GM21447 (cell line): Measurements from ENCODE around the gene POFUT2.

ENCODE experiments used
- ATAC-seq: cut with Tn5 transposase; IDR thresholded peaks from one replicate; pipeline ENCODE4 v1.9.1; 2021; ENCODE audit not compliant: unreplicated experiment

POFUT2 gene, protein sequence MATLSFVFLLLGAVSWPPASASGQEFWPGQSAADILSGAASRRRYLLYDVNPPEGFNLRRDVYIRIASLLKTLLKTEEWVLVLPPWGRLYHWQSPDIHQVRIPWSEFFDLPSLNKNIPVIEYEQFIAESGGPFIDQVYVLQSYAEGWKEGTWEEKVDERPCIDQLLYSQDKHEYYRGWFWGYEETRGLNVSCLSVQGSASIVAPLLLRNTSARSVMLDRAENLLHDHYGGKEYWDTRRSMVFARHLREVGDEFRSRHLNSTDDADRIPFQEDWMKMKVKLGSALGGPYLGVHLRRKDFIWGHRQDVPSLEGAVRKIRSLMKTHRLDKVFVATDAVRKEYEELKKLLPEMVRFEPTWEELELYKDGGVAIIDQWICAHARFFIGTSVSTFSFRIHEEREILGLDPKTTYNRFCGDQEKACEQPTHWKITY

DNA sequence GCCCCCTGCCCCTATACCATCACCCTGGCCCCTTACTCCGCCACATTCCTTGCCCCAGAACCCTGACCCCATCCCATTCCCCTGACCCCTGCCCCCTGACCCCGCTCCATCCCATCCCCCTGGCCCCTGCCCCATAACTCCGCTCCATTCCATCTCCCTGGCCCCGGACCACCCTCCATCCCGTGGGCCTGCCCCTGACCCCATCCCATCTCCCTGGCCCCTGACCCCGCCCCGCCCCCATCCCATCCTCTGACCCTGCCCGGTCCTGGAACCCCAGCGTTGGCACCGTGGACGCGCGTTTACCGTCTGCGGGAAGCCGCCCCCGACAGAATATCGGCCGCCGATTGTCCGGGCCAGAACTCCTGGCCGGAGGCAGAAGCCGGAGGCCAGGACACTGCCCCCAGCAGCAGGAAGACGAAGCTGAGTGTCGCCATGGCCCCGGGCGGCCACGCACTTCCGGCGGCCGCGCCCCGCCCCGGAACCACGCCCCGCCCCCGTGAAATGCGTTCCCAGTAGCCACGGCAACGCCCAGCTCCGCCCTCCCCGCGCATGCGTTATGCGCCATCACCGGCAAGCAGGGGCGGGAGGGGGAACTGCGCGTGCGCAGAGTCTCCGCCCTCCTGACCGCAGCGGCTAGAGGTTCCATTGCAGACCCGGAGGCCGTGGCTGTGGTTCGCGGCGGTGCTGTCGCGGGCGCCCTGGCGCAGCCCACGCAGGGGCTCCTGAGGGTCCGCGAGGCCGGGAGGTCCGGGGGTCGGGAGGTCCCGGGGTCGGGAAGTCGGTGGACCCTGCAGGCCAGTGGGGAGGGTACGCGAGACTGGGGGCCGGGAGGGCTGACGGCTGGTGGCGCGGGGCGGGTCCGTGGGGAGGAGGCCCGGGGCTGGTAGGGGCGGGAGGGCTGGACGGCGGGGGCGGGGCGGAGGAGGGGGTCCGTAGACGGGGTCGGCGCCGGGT lies at the start of gene POFUT2:
TSS of gene POFUT2 (minus strand) at position 458 of the 954 bp plus-strand sequence. CDS start at position 434, 24 bp downstream.
- peak; percentile 75 for ATAC-seq

GRCh38 chr21:45336870-45337269 lies 49.2 kb upstream of the POFUT2 start:
- no peak for ATAC-seq

DNA sequence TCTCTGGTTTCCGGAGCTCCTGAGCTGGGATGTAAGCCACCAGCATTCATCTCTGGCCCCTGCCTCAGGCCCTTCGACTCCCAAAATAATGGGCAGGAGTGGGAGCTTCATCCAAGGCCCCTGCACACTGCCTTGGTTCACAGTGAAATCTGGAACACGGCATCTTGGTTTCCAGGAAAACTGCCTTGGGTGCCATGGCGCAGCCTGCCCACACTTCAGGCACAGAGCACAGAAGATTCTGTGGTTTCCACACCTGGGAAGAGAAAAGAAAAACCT lies 48.8 kb upstream of the POFUT2 start:
- ATAC-seq: no peak

GRCh38 chr21:45335761-45336534 lies 48.3 kb upstream of the POFUT2 start:
- ATAC-seq: no peak

GRCh38 chr21:45335151-45335760 lies 47.6 kb upstream of the POFUT2 start:
- no peak for ATAC-seq

GRCh38 chr21:45334591-45335081 lies 46.9 kb upstream of the POFUT2 start:
- ATAC-seq: no peak

- ATAC-seq: no peak
Observed at GRCh38 chr21:45334134-45334533, 46.4 kb upstream of the POFUT2 start.

DNA sequence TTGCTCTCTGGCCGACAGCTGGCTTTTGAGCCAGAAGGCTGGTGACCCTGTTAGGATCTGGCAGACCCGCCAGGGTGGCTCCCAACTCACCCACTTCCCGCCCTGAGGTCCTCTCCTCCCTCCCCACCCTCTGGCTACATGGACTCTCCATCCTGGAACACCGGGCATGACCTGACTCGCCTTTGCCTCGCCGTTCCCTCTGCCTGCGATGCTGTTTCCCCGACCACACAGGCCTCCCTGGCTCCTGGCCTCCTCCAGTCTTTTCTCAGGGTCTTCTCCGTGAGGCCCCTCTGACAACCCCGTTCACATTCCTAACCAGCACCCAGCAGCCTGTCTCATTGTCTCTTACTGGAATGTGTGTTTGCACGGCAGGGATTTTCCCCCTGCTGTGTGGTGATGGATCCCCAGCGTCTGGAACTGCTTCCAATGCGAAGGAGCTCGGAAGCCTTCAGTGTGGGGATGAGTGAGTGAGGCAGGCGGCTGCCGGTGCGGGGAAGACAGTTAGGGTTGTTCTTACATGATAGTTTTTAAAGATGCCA lies 46.0 kb upstream of the POFUT2 start:
- no peak for ATAC-seq

GRCh38 chr21:45332981-45333582 lies 45.4 kb upstream of the POFUT2 start:
- no peak for ATAC-seq

GRCh38 chr21:45332415-45332814 lies 44.7 kb upstream of the POFUT2 start:
- no peak for ATAC-seq

GRCh38 chr21:45331531-45332147 lies 43.9 kb upstream of the POFUT2 start:
- no peak for ATAC-seq

DNA sequence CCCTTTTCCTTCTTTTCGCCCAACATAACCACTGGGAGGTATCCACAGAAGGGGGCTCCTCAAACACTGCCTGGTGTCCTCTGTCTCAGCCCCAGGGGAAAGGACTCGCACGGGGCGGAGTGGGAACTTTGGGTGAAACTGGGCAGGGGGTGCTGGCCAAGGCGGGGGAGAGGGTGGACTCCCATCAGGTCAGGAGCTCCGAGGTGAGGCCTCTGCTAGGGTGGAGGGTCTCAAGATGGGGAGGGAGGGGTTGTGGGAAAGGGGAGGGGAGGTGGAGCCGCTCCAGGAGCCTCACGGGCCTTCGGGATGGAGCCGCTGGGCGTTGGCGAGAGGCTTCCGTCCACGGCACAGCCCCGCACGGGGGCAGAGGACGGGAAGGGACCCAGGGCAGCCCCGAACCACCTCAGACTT lies 43.2 kb upstream of the POFUT2 start:
- ATAC-seq: no peak

DNA sequence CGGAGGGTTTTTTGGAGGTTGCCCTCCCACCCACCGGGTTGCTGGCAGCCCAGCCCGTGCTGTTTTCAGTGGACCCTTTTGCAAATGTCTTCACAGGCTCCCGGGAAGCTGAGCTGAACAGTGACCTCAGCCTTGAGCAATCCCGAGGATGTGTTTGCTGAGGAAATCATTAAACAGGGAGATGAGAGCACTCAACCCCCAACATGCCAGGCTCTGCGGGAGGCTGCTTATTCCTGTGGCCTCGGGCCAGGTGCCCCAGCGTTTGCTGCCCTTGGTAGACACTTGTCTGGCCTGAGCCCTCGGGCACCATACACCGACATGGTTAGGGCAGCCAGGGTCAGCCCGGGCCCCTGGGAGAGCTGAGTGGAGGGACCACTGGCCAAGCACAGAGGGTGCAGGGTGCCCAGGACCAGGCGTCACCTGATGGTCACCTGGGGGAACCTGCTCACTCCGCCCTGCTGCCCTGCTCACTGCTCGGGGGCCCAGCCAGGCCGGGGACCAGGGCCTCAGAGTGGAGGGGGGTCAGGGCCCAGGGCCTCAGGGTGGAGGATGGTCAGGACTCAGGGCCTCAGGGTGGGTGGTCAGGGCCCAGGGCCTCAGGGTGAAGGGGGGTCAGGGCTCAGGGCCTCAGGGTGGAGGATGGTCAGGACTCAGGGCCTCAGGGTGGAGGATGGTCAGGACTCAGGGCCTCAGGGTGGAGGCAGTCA lies 42.5 kb upstream of the POFUT2 start:
- no peak for ATAC-seq

DNA sequence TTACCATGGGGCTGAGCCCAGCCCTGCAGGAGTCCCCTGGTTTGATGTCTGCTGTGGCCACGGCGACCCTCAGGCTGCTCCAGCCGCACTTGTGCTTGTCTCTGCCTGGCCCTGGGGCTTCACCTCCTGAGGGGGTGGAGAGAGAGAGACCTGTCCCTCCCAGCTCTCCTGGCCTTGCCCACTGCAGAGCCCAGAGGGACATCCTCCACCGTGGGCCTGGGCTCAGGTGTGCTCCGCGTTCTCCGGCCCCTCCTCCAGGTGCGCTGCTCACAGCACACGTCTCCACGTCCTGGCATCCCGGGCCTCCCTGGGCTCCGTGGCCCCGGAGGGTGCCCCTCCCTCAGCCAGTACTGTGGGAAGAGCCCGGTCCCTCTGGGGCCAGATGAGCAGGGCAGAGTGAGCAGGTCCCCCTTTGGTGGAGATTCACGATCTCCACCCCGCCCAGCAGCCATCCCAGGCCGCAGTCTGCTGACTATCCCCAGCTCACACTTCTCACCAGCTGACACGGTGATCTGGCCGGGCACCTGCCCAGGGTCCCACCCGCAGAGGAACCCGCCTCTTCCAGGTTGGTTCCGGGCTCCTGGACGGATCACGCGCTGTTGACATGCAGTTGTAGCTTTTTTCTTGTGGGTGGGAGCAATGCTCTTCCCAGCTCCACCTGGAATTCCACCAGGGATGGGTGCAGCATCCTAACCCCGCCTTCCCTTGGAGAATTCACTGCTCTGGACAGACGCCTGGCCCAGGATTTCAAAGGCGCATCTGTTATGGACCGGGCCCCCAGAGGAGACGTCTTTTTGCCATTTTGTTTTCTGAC lies 41.8 kb upstream of the POFUT2 start:
- ATAC-seq: no peak

- ATAC-seq: no peak
Observed at GRCh38 chr21:45328198-45329091, 40.8 kb upstream of the POFUT2 start.

- ATAC-seq: no peak
Observed at GRCh38 chr21:45327441-45328197, 39.9 kb upstream of the POFUT2 start.
